ENCODE results near the gene ARHGEF40. TPM values are rescaled to one million over a fixed set of nuclear protein-coding genes. Genes with fewer than 3 reads are reported as not detected.

ARHGEF40 gene
- total RNA-seq, 8 experiments from 2014 or later = 15.0 to 61.4 (median 24.8) TPM

DNA sequence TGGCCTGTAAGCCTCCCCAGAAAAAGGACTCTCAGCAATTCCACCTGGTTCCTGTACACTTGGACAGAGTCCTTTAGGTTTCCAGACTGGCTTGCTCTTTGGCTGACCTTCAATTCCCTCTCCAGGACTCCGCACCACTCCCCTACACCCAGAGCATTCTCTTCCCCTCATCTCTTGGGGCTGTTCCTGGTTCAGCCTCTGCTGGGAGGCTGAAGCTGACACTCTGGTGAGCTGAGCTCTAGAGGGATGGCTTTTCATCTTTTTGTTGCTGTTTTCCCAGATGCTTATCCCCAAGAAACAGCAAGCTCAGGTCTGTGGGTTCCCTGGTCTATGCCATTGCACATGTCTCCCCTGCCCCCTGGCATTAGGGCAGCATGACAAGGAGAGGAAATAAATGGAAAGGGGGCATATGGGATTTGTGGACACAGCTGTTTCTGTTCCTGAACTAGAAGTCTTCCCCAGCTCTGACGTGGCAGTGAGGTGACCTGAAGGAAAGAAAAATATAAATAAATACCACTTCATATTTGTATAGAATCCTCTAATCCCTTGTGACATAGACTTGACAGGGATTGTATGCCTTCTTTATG, 26.6 kb upstream of the ARHGEF40 start:
- no peaks in the 10 kb centered on the region for H3K4me1 ChIP-seq (replicated peaks in 1 of 2)
- H3K4me3 ChIP-seq = no peak overlapping the region
- in situ Hi-C loops (cut with MboI; ENCODE audit: low pct_unique_long_range_greater_than_20kb in 2 of 9, low sequenced_read_pairs in 9 of 9, unreplicated experiment in 9 of 9) = no loop called here
- 69 to 100% (median 83%) methylated on average over 1 to 2 of the region's 2 CpGs; no CpG with 5 or more reads in 5 of the 10 experiments for WGBS, 10 experiments
- H3K27ac ChIP-seq = no peak overlapping the region
- ATAC-seq (replicated peaks in 6 of 8) = no peak

- WGBS, 10 experiments = 20 to 82% (median 56%) methylated on average over 1 to 4 of the region's 6 CpGs; no CpG with 5 or more reads in 3 of the 10 experiments
- no peak overlapping the region for H3K4me3 ChIP-seq
- in situ Hi-C loops (cut with MboI; ENCODE audit: low pct_unique_long_range_greater_than_20kb in 2 of 9, low sequenced_read_pairs in 9 of 9, unreplicated experiment in 9 of 9) = no loop called here
- H3K4me1 ChIP-seq (replicated peaks in 1 of 2) = no peaks in the 10 kb centered on the region
- H3K27ac ChIP-seq = no peak overlapping the region
- no peak for ATAC-seq (replicated peaks in 6 of 8)
Observed at GRCh38 chr14:21043974-21044618, 26.0 kb upstream of the ARHGEF40 start.

DNA sequence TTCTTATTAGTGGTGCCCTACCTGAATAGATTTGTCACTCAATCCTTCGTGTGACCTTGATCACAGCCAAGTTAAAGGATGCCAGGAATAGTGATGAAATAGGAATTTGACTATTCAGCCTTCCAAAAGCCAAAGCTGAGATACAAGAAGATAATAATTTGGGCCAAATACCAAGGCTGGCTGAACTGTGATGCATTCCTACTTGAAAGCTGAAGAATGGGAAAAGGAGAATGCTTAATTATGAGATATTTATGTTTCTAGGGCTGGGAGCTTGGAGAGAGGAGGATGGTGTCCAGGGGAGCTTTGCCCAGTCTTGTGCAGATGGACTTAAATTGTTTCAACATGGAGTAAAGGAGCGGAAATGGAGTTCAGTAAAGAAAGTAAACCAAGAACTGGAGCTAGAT, 22.7 kb upstream of the ARHGEF40 start:
- Histone ChIP-seq H3K4me3 (no peak overlapping the region), H3K4me1 (replicated peaks in 1 of 2) (no peaks in the 10 kb centered on the region), H3K27ac (no peak overlapping the region)
- 13 to 94% (median 63%) methylated on average over 1 to 2 of the region's 2 CpGs; no CpG with 5 or more reads in 1 of the 10 experiments for WGBS, 10 experiments
- no peak for ATAC-seq (replicated peaks in 6 of 8)
- in situ Hi-C loops (cut with MboI; ENCODE audit: low pct_unique_long_range_greater_than_20kb in 2 of 9, low sequenced_read_pairs in 9 of 9, unreplicated experiment in 9 of 9) = no loop called here

- no peaks in the 10 kb centered on the region for H3K4me1 ChIP-seq (replicated peaks in 1 of 2)
- no peak overlapping the region for H3K4me3 ChIP-seq
- H3K27ac ChIP-seq = no peak overlapping the region
- no peak for ATAC-seq (replicated peaks in 6 of 8)
- 52 to 100% (median 84%) methylated on average over 1 to 2 of the region's 2 CpGs; no CpG with 5 or more reads in 3 of the 10 experiments for WGBS, 10 experiments
- in situ Hi-C loops (cut with MboI; ENCODE audit: low pct_unique_long_range_greater_than_20kb in 2 of 9, low sequenced_read_pairs in 9 of 9, unreplicated experiment in 9 of 9) = no loop called here
Observed at GRCh38 chr14:21048638-21049037, 21.5 kb upstream of the ARHGEF40 start.

- no peak overlapping the region for H3K4me3 ChIP-seq
- H3K4me1 ChIP-seq (replicated peaks in 1 of 2) = no peaks in the 10 kb centered on the region
- peak in 3 of 8 experiments; percentile 85 to 94 (median 89) for ATAC-seq (replicated peaks in 6 of 8)
- in situ Hi-C loops (cut with MboI; ENCODE audit: low pct_unique_long_range_greater_than_20kb in 2 of 9, low sequenced_read_pairs in 9 of 9, unreplicated experiment in 9 of 9) = no loop called here
- no peak overlapping the region for H3K27ac ChIP-seq
- WGBS, 10 experiments = 11 to 100% (median 33%) methylated on average over 1 to 3 of the region's 3 CpGs; no CpG with 5 or more reads in 1 of the 10 experiments
Observed at GRCh38 chr14:21049271-21049673, 20.8 kb upstream of the ARHGEF40 start.

DNA sequence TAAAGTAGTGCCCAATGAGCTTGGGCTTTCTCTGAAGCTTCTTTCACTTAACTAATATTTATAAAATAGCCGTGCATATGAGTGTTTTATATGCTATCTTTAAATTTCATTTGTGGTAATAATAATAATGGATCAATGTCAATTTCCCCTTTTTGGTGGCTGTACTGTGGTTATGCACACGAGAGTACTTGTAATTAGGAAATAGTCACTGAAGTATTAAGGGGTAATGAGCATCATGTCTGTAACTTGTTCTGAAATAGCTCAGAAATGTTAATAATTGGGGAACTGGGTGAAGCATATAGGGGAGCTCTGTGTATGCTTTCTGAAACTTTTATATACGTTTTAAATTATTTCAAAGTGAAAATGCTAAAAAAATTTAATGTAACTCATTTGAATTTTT, 19.5 kb upstream of the ARHGEF40 start:
- ATAC-seq (replicated peaks in 6 of 8) = no peak
- no peak overlapping the region for H3K27ac ChIP-seq
- no peak overlapping the region for H3K4me3 ChIP-seq
- peaks cover 0 to 3% of the 10 kb centered on the region in 2 donors for H3K4me1 ChIP-seq (replicated peaks in 1 of 2)
- in situ Hi-C loops (cut with MboI; ENCODE audit: low pct_unique_long_range_greater_than_20kb in 2 of 9, low sequenced_read_pairs in 9 of 9, unreplicated experiment in 9 of 9) = no loop called here
- WGBS, 10 experiments = 9 to 83% (median 67%) methylated on average over 2 to 3 of the region's 3 CpGs

- no peak overlapping the region for H3K27ac ChIP-seq
- WGBS, 10 experiments = 50 to 91% (median 83%) methylated on average over 2 to 17 of the region's 20 CpGs; no CpG with 5 or more reads in 1 of the 10 experiments
- ATAC-seq (replicated peaks in 6 of 8) = no peak
- no peak overlapping the region for H3K4me3 ChIP-seq
- H3K4me1 ChIP-seq (replicated peaks in 1 of 2) = peaks cover 0 to 4% of the 10 kb centered on the region in 2 donors
- in situ Hi-C loops (cut with MboI; ENCODE audit: low pct_unique_long_range_greater_than_20kb in 2 of 9, low sequenced_read_pairs in 9 of 9, unreplicated experiment in 9 of 9) = no loop called here
Observed at GRCh38 chr14:21053184-21054122, 16.7 kb upstream of the ARHGEF40 start.

GRCh38 chr14:21054123-21054767, 15.9 kb upstream of the ARHGEF40 start:
- Histone ChIP-seq H3K4me3 (no peak overlapping the region), H3K27ac (no peak overlapping the region), H3K4me1 (replicated peaks in 1 of 2) (peaks cover 0 to 4% of the 10 kb centered on the region in 2 donors)
- in situ Hi-C loops (cut with MboI; ENCODE audit: low pct_unique_long_range_greater_than_20kb in 2 of 9, low sequenced_read_pairs in 9 of 9, unreplicated experiment in 9 of 9) = no loop called here
- 76 to 100% (median 90%) methylated on average over 1 to 3 of the region's 3 CpGs; no CpG with 5 or more reads in 4 of the 10 experiments for WGBS, 10 experiments
- peak in 1 of 8 experiments; percentile 15 for ATAC-seq (replicated peaks in 6 of 8)

DNA sequence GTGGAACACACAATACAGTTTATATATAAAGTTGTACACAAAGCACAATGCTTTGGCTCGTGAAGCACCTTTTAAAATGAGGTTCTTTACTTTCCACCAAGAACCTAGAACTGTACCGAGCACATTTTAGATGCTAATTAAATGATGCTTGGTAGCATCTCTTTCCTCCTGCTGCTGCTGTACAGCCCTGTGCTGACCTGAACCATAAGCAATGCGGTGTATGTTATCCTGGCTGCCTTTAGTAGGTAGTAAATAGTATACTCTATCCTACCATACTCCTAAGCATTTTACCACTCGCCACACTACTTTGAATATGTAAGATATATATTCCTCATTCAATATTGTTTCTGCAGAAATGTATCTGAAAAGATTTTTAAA, 15.3 kb upstream of the ARHGEF40 start:
- in situ Hi-C loops (cut with MboI; ENCODE audit: low pct_unique_long_range_greater_than_20kb in 2 of 9, low sequenced_read_pairs in 9 of 9, unreplicated experiment in 9 of 9) = no loop called here
- Histone ChIP-seq H3K27ac (no peak overlapping the region), H3K4me1 (replicated peaks in 1 of 2) (peaks cover 0 to 4% of the 10 kb centered on the region in 2 donors), H3K4me3 (no peak overlapping the region)
- no peak for ATAC-seq (replicated peaks in 6 of 8)
- WGBS, 10 experiments = 75 to 100% (median 83%) methylated on average over 1 to 4 of the region's 4 CpGs; no CpG with 5 or more reads in 1 of the 10 experiments

GRCh38 chr14:21055432-21056117, 14.5 kb upstream of the ARHGEF40 start:
- peak in 2 of 8 experiments; percentile 53 to 55 for ATAC-seq (replicated peaks in 6 of 8)
- in situ Hi-C loops (cut with MboI; ENCODE audit: low pct_unique_long_range_greater_than_20kb in 2 of 9, low sequenced_read_pairs in 9 of 9, unreplicated experiment in 9 of 9) = no loop called here
- H3K4me3 ChIP-seq = no peak overlapping the region
- no peak overlapping the region for H3K27ac ChIP-seq
- H3K4me1 ChIP-seq (replicated peaks in 1 of 2) = peaks cover 0 to 4% of the 10 kb centered on the region in 2 donors
- 32 to 94% (median 67%) methylated on average over 1 to 5 of the region's 5 CpGs; no CpG with 5 or more reads in 2 of the 10 experiments for WGBS, 10 experiments

DNA sequence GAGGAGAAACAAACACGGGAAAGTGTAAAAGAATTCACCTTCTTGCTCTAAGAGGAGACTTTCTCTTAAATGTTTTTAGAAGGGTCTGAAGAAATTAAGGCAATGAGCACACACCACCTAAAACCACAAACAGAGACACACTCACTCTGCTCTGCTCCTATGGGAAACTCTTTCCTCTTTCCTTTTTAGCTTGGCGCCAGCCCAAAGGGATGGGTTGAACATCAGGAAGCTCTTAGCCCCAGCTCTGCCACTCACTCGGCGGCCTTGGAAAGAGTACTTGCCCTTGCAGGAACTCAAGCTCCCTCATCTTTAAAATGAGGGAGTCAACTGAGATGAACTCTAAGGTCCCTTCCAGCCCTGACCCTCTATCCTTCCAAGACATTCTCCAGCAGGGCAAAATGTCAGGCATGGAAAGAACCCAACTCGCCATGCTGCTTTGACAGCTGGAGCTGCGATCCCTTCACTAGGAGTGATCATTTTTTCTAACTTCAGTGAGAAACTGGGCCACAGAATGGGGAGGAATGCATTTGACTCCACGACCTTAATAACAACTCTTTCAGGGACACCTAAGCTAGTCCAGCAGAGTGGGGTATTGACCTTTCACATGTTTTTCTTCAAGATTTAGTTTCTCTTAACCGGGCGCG, 13.5 kb upstream of the ARHGEF40 start:
- 35 to 100% (median 80%) methylated on average over 1 to 7 of the region's 10 CpGs for WGBS, 10 experiments
- Histone ChIP-seq H3K4me1 (replicated peaks in 1 of 2) (peaks cover 0 to 4% of the 10 kb centered on the region in 2 donors), H3K27ac (no peak overlapping the region), H3K4me3 (no peak overlapping the region)
- in situ Hi-C loops (cut with MboI; ENCODE audit: low pct_unique_long_range_greater_than_20kb in 2 of 9, low sequenced_read_pairs in 9 of 9, unreplicated experiment in 9 of 9) = no loop called here
- peak in 1 of 8 experiments; percentile 31 for ATAC-seq (replicated peaks in 6 of 8)

All from motor neuron (in vitro differentiated cells).